GM18873 (cell line): ENCODE data around the gene FABP7.

Experiments used
- ATAC-seq: cut with Tn5 transposase; IDR thresholded peaks from one replicate; pipeline ENCODE4 v1.9.1; 2021; ENCODE audit warnings: mild to moderate bottlenecking, moderate library complexity, moderate number of reproducible peaks; ENCODE audit not compliant: unreplicated experiment, low FRiP score

Gene FABP7

DNA sequence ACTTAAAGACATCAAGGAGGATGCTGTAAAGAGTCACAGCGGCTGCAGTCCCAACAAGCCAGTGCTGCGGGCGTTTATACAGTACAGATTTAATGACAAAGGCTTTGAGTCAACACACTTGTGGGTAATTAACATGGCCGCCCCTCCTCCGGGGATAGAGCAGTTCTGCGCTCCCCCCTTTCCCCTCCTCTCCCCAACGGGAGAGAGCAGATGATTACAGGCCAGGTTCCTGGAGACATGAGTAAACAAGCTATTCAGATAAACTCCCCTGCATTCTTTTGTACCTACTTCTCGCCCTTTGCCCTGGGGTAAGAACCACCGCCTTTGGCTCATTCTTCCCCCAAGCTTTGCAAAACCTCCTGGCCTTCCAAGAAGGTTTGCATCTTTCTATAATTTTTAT is 23.6 kb upstream of the FABP7 start:
- ATAC-seq, result no peak

DNA sequence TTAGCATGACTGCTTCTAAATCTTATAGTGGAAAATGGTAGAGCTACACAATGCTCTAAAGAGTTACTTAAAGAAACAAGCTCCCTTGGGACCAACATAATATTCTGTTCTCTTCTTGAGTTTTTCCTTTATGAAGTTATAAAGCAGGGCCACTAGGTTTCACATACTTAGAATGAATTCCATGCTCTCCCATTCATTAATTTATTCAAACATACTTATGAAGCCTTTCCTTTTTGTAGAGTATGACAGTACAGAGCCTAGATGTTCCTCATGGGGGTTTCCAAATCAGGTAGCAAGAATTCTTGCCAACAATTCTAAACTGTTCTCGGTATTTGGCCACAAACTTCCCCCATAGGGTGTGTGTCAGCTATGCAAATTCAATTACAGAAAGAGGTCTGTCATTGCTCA is 20.6 kb upstream of the FABP7 start:
- ATAC-seq, result peak; percentile 97

DNA sequence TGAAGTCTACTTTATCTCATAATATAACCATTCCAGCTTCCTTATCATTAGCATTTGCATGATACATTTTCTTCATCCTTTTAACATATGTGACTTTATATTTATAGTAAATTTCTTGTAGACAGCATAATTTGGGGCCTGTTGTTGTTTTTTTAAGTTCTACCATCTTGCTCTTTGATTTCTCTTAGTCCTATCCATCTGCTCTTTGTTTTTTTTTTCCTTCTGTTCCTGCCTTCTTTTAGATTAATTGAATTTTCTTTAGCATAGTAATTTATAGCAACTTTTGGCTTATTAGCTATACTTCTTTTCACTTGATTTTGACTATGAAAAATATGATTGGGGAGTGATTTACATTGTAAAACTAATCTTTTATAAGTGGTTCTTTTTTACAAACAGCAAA is 19.2 kb upstream of the FABP7 start:
- no peak for ATAC-seq

DNA sequence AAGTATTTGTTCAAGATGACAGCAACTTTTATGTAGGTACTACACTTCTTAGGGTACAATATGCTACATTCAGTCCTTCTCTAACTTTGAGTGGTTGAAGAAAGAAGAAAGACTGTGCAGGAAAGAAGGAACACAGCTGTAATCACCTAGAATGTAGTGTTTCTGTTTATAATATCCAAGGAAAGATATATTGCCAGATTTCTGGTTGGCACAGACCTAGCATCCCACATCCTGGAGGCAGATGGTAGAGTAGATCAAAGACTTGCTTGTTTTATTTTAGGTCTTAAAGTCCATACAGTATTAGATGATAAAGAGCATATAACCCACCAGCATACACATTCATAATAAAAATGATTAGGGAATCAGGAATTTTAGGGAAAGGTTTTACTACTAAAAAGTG is 13.3 kb upstream of the FABP7 start:
- ATAC-seq, result no peak

DNA sequence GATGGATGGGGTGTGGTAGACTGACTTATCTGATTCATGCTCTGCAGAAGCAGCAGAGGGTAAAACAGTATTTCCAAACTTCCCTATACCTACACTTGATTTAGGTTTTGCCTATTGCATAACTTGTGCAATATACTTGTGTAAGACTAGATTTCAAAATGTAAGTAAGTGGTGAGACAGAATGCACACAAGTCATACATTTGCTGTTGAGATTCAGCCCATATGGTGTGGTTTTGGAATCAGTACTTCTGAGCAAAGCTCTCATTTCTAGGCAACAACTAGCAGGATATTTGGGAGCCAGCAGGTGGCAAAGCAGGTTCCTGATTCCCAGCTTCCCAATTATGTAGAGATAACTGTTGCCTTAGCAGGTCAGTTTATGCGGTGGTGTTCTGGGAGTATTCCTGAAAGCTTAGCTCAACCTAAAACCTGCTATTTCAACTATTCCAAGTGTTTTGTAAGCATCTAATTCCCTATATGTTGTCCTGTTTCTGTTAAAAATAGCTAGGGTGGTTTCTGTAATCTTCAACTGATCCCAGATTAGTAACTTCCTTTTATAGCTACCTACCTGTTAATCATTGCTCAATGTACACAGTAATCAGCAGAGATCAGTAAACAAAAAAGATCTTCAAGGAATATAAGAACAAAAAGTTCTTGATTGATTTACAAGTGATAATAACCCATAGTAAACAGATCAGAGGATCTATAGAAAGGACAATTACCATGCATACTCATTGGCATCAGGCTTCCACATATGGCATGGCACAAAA is 8.5 kb upstream of the FABP7 start:
- no peak for ATAC-seq

DNA sequence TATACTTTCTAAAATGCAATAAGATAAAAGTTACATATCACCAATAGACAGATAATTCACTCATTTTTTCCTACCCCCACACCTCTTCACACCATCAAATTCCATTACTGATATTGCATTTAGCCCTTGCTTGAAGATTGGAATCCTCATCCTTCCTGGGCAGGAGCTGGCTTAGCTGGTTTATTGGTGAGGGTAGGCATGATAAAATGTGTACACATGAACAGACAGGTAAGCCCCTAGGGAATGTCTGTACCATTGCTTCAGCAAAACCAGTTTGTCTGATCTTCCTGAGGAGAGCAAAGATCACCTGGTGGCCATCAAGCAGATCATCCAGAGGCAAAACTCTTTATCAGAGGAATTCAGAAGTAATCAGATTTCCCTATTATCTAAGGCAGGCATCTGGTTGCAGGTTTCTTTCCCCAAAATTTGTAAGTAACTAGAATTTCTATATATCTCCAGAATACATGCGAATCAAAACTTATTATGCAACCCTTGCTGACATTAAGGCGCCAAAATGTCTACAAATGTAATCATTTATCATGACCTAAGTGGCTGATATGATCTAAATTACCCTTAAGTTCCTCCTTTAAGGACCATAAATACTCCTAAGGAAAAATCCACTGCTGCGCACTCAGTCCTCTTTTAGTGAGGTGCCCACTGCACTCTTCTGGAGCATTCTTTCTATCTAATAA is 6.6 kb upstream of the FABP7 start:
- ATAC-seq, result no peak

DNA sequence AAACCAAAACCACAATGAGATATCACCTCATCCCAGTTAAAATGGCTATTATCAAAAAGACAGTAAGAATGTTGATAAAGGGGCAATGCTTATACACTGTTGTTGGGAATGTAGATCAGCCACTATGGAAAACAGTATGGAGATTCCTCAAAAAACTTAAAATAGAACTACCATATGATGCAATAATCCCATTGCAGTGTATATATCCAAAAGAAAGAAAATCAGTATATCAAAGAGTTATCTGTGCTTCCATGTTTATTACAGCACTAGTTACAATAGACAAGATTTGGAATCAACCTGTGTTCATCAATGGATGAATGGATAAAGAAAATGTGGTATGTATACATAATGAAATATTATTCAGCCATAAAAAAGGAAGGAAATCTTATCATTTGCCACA is 3.5 kb upstream of the FABP7 start:
- ATAC-seq, result no peak

DNA sequence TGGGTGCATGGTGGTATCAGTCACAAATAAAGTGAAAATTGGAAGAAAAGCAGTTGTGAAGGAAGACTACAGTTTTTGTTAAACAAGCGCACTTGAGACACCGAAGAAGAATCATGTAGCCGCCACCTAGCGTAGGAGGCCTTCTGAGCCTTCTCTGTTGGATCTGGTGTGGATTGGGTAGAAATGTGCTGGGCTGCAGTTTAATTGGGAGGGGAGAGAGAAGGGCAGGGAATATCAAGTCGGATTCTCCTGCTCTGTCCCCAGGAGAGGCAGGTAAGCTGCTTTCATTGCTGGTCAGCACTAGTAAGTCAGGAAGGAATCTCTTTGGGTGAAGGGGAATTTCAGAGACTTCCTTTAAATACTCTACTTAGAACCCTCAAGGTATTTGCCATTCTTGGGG is 1.2 kb upstream of the FABP7 start:
- no peak for ATAC-seq

DNA sequence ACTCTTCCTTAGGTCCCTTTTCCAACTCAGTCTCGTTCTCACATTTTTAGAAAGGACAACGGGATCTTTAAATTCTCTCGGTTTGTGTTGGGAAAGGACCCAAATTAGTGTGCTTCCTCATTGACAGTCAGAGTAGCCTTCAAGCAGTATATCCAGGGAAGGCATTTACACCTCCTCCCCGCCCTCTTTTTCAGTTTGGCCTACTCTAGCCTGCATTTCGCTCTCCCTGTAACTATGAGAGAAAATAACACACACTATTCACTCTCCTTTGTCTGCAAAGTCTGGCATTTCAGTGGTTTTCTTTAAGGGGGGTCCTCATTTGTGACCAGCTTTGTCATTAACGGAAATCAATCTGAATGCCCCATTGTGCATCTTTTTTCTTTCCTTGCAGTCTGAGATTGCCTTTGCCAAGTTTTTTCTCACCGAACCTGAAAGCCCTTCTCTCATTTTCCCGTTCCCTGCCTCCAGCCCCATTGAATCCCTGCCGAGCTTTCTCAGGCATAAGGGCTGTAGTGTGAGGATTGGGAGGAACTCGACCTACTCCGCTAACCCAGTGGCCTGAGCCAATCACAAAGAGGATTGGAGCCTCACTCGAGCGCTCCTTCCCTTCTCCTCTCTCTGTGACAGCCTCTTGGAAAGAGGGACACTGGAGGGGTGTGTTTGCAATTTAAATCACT is 393 bp upstream of the FABP7 start:
- no peak for ATAC-seq

DNA sequence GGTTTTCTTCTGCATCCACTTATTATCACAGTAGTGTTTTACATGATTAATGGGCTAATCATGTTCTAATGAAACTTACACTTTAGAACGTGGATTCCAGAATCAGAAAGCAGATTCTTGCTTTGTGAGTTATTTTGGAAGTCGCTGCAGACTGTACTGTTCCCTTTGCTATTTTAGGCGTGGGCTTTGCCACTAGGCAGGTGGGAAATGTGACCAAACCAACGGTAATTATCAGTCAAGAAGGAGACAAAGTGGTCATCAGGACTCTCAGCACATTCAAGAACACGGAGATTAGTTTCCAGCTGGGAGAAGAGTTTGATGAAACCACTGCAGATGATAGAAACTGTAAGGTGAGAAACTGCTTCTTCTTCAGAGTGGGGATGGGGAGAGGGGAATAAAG is 598 bp downstream of the FABP7 start:
- no peak for ATAC-seq

DNA sequence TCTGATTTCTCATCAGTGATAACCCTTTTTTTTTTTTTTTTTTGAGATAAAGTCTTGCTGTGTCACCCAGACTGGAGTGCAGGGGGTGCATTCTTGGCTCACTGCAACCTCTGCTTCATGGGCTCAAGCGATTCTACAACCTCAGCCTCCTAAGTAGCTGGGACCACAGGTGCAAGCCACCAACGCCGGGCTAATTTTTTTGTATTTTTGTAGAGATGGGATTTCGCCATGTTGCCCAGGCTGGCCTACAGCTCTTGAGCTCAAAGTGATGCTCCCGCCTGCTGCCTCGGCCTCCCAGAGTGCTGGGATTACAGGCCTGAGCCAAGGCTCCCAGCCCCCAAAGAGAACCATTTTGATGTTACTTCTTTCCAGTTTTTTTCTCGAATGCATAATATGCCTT is 2.2 kb downstream of the FABP7 start:
- no peak for ATAC-seq

DNA sequence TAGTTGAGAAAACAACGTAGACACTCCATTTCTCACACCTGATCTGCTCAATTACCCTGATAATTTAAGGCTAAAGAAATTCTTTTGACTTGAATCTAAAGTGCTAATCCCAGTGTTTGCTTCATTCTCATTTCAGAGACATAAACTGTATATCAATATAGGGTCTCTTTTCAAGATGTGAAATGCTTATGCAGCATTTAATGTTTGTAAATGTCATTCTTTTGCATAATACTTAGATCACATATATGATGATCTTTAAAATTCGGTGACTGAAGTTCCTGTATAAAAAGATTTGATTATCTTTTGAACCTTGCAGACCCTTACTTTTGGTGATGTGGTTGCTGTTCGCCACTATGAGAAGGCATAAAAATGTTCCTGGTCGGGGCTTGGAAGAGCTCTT is 3.9 kb downstream of the FABP7 start:
- no peak for ATAC-seq

DNA sequence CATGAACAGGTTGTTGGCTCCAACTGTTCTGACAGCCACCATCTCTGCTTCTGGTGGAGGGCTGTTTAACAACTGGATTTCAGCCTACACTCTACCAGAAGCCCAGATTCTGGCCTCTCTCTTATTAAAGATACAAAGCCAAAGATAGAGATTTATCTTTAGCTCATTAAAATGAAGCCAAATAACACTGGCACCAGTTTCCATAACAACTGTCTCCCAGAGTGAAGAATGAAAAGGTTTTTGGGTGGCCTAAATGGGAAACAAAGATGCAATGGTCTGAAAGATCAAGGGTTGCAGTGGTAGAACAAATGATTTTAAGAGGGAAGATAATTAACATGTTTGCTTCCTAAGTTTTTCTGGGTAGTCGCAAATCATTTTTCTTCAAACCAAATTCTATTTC is 6.4 kb downstream of the FABP7 start:
- ATAC-seq, result no peak

DNA sequence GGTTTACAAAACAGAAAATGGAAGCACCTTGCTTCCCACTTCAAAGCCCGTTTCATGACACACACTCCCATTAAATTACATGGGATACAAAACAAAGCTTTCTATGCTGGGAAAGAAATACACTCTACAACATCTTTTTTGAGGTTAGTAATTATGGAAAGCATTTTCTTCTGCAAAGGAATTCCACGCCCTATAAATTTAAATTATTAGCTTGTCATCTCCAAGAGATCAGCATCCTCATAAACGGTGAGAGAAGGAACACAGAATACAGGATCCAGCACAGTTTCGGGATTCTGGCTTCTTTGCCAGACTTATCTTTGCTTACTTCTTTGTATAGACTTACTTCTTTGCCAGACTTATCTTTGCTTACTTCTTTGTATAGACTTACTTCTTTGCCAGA is 8.2 kb downstream of the FABP7 start:
- no peak for ATAC-seq

DNA sequence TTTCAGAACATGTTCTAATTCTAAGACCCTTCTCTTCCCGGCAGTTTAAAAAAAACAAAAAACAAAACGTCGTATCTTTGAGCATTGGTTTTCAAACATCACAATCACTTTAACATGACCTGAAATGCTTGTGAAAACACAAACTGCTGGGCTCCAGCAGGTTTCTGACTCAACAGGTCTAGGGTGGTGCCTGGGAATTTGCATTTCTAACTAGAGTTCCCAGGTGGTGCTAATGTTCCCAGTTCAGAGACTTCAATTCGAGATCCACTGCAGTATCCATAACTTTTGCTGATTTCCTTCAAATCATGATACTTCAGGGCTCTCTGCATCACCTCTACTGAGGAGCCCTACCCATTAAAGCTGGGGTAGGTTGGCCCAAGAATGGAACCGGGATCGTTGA is 8.7 kb downstream of the FABP7 start:
- ATAC-seq, result no peak

DNA sequence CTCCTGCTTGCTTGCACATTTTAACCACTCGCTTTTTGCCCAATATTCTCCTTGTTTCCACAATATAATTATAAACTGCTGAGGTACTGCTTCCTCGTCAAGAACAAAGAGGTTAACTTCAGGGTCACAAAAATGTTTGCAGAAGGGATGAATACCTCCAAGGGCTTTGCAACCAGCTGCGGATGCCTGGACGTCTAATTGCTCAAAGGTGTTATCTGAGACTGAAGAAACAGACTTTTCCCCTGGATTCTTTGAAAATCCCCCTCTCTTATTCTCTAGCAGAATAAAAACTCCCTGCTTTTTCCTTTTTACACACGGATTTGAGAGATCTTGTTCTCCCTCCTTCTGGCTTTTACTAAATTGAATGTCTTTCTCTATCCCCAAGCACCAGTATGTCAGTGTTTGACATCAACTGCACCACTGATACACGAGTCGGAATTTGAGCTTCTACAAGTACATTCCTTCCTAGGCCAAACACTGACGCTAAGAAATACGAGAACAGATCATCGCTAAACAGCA is 9.2 kb downstream of the FABP7 start:
- ATAC-seq, result peak; percentile 24

DNA sequence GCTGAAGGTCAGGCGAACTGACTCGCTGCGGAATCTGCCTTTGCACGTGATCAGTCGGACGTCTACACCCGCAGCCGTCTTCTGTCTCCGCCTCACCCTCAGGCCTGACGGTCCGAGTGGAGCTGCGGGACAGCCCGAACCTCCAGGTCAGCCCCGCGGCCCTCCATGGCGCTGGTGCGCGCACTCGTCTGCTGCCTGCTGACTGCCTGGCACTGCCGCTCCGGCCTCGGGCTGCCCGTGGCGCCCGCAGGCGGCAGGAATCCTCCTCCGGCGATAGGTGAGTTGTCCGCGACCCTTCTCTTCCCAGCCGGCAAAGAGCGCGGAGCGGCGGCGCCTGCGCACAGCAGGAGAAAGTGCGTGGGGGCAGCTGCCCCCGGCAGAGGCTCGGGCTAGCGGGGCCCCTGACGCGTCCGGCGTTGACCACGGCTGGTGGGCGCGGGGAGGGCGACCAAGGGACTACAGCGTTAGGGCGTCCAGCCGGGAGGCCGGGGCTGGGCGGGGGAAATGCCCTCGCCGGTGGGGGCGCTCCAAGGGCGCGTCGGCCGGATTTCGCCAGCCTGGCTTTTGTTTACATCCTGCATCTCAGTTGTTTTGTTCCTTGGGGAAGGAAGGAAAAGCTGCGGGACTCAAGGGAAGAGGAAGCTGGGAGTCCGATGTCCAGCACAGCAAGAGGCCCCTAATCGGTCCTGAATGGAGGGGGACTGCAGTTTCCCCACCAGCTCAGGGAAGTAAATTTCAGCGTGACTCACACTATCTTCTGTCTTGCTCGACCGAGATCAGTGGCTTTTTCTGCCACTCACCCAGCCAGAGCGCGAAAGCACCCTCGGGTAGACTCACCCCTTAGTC is 9.9 kb downstream of the FABP7 start, which contains the start of gene SMPDL3A:
Gene SMPDL3A (plus strand): TSS at position 77 of the 846 bp plus-strand sequence. CDS start 89 bp downstream, at position 166.
- ATAC-seq, result peak; percentile 58

DNA sequence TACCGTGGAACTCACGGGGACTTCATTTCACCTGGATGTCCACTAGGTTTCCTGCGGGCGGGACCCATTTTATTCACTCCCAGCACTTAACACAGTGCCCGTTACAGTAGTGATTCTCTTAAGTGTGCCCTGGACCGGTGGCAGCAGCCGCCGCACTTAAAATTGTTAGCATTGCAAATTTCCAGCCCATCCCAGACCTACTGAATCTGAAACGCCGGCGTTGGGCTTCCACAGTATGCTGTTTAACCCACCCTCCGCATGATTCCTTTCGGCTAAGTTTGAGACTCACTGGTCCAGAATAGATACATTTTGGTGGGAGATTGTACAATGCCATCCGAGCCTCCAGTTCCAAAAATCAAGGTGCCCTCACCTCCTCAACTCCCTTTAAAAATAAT is 10.5 kb downstream of the FABP7 start:
- no peak for ATAC-seq

DNA sequence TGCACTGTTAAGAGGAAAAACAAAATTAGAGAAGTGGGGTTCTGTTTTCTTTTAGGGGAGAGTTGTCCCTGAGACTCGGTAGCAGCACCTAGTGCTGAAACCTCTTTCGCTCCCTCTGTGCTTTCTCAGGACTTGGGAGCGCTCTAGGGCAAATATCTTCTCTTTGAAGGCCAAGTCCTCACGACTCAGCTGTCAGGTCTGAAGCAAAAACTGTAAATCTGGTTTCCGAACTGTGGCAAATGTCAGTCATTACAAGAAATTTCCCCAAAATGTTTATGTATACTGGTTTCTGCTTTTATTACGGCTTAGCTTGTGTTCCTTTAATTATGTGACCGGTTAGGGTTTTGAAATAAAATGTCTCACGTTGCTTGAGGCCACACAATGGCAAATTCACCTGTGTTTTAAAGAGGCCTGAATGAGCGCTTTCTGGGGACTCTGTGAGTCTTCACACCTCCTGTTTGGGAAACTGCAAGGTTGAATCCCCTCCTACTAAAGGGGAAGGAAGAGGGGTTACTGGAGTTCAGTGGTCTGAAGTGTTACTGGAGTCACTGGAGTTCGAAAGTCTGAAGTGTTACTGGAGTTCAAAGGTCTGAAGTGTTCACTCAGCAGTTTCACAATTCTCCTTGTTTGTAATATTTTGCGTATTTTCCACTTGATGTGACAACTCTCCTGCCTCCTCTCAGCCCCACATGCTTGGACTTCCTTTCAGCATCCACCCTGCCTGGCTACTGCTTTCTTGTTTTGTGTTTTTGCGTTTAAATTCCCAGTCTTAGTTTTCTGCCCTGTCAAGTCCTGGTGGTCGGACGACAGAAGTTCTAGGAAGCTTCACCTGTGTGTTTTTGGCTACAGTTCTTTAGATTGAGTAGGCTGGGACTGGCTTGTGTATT is 11.2 kb downstream of the FABP7 start:
- no peak for ATAC-seq

DNA sequence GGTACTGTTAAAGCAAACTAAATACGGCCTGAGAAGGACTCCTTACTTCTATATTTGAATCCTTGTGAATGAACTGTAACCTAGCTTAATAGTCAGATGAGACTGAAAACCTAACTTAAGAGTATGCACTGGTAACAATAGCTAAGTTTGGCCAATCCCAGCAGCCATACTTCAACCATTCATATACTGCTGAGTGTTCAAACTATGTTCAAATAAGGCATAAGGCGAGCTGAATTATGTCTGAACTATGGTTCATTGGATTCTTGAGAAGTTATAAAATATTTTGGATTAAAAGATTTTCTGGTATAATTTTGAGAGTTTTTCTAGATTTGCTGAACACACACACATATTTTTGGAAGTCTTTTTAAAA is 11.8 kb downstream of the FABP7 start:
- no peak for ATAC-seq
